GM19463 (cell line): ENCODE results near the gene FRMPD1.
"Not testable (repeated sequence)": the region's sequence is repeated elsewhere in the genome, so short reads cannot be mapped to it uniquely, and the experiment has no call there.

Source experiments
- ATAC-seq: cut with Tn5 transposase; IDR thresholded peaks from one replicate; pipeline ENCODE4 v1.9.1; 2021; ENCODE audit warnings: mild to moderate bottlenecking, moderate library complexity; ENCODE audit not compliant: unreplicated experiment

Gene FRMPD1

DNA sequence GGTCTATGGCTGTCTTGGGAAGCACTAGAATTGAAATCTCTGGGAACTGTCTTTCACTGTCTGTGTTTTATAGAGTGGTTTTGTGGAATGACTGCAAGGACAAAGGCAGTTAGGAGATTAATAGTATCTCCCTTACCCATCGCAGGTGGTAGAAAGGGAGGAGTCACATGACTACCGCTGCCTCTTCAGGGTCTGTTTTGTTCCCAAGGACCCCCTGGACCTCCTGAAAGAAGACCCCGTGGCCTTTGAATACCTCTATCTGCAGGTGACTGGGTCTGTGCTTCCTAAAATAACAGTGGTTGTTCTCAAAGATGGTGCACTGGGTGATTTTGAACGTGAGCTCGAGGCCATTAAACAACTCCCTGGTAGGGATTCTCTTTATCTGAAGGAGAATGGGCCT lies 80.1 kb downstream of the FRMPD1 start:
- no peak for ATAC-seq

DNA sequence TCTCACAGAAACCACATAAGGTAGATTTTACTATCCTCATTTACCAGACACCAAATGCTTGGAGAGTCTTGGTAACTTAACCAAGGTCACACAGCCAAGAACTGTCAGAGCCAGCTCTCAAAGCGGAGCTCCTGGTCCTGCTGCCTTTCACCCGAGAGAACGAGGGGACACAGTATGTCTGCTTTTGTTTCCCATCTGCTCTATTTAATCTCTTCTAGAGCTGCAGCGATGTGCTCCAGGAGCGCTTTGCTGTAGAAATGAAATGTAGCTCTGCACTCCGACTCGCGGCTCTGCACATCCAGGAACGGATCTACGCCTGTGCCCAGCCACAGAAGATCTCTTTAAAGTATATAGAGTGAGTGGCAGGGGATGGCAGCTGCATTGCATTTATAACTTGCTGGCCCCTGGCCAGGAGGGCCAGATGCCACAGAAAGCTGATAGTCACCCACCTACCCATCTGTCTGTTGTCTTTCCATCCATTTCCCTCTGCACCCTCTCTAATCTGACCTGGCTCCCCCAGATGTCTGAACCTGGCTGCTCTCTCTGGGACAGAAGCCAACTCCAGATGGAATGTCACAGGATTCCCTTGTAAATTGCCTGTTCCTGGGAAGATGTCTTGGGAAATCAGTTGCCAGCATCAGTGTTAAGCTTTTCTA lies 81.5 kb downstream of the FRMPD1 start:
- no peak for ATAC-seq

DNA sequence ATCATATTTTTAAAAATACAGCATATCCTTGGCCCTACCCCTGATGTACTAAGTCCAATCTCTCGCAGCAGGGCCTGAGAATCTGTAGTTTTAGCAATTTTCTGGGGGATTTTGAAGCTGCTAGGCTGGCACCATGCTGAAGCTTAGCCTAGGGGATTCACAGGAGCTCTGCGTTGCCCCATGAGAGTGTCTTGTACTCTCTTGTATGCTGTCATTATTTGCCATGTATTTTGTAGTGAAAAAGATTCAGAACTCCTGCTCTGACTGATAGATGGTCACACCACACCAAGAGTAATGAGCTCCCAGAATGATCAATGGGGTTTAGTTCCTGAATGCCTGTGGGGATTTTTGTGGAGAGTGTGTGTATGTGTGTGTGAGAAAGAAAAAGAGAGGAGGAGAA lies 82.2 kb downstream of the FRMPD1 start:
- ATAC-seq: no peak

DNA sequence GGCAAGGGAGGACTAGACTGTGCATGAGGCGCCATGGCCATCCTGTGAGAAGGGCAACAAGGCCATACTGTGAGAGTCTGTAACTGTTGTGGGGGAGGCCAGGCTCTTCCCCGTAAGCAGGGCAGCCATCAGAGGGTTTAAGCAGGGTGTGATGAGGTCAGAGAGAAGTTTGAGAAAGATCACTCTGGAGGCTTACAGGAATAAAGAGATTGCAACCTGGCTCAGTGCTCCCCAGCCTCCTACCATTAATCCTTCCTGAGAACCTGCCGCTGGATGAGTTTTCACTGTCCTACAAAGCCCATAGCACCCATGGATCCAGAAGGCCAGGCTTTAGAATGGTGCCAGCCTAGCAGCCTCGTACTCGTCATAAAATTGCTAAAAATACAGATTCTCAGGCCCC lies 88.5 kb downstream of the FRMPD1 start:
- ATAC-seq: no peak

DNA sequence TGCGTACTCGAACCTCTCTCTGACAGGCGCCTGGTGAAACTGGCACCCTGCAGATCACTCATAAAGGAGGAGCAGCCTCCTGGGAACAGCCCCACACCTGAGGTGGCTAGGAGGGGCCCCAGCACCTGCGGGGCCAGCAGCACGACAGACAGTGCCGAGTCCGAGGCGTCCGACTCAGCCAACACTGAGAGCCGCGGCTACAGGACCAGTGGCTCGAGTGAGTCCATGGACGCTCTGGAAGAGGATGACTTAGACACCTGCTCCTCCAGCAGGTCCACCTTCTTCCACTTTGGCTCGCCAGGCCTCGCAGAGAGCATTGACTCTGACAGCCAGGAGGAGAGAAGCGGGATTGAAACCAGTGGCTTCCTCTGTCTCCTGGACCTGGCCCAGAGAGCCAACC lies 89.4 kb downstream of the FRMPD1 start:
- no peak for ATAC-seq

DNA sequence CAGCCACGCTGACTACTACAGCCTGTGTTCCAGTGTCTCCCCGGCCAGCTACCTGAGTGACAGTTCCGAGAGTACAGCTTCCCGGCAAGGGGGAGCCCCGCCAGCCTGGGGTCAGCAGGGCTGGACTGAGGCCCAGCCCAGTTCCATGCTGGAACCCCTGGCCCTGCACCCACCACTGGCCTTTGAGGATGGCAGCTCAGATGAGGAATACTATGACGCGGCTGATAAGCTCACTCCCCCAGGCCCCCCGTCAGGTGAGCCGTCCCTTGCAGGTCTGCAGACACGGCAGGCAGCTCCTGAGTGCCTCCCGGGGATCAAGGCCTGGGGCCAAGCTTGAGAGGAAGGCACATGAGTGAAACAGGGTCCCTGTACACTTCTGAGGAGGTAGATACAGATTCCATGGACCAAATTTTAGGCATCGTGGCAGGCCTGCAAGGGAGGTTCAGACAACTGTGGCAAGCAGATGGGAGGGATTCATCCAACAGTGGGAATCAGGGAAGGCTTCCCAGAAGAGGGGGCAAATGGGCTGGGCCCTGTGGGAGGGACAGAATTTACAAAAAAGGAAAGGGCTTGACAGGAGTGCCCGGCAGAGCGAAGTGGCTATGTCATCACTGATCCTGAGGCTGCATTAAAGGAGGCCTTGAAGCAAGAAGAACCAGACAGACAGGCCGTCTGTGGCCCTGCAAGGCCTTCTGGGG lies 90.0 kb downstream of the FRMPD1 start:
- ATAC-seq: no peak

DNA sequence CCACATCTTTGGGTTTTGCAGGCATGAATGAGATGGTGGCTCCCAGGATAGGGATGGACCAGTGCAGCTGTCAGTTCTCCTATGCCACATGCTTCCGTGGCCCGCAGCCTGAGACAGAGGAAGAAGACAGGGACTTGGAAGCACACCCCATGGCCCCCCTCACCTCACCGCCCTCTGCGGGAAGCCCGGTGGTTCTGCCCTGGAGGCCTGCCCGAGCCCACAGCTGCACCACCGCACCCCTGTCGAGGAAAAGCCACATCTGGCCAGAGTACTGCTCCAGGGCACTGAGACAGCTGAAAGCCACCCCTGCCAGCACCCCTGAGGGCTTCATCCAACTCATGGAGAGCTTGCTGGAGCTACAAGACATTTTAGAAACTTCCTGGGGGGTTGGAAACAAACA lies 95.2 kb downstream of the FRMPD1 start:
- no peak for ATAC-seq

DNA sequence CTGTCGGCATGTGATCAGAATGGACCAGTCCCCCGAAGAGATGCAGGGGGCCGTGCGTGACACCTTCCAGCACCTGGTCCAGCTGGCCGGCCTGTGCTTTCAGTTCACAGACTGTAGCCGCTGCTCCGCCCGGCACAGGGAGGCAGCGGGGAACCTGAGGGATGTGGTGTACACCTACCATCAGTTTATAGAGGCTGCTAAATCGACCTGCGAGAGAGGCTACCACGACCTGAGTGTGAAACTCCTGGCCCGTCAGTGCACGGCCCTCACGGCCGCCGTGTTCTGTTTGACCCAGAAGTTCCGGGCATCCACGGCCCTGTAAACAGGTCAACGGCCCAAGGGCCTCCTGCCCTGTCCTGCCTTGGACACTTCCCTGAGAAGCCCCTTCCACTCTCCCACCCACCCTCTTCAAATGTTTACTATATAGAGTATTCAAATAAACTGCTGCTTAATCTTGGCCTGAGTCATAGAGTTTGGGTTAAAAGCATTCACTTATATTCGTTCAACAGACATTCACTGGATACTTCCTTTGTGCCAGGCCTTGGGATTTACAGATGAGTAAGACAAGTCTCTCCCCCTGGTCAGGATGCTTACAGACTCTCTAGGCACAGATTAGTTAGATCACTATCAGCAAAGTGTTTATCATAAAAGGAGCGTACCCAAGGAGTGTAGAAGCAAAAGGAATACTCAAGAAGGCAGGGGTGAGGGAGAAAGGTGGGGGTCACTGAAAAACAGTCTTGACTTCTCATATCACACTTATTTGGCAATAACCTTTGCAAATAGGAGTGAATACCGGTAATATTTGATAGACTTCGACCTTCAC lies 95.9 kb downstream of the FRMPD1 start:
- no peak for ATAC-seq

DNA sequence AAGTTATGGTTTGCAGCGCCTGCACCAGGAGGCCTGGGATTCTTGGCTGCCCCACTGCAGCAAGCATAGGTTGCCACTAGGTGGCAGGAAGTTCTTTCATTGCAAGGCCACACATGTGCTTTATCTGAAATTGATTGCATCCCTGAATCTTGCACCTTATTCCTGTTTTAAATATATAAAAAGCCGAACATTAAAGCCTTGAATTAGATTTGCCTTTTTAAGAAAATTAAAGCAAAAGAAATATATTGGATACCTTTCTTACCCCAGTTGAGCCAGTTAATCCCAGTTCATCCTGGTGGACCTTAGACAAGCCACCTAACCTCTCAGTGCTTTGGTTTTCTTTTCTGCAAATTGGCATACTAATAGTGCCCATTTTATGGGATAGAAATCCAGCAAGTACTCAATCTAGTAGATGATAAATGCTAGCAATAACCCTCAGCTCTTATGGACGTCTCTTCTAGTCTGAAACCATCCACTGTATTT lies 96.6 kb downstream of the FRMPD1 start:
- ATAC-seq: peak; percentile 77

DNA sequence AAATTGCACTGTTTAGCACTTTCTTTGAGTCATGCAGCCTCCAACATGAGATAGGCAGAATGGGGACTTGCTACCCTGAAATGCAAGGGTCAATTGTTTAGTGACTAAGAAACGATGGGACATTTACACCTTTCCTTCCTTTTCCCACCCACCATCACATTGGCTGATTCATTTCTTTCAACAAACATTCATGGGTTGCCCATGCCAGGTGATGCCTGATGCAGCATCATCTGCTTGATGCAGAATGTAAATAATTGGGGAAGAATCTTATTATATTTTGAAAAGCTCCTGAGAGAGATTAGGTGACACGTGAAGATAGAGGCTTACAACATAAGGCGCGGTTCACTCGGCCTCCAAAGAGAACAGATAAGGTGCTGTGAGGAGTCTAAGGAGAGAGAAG lies 98.4 kb downstream of the FRMPD1 start:
- ATAC-seq: no peak

DNA sequence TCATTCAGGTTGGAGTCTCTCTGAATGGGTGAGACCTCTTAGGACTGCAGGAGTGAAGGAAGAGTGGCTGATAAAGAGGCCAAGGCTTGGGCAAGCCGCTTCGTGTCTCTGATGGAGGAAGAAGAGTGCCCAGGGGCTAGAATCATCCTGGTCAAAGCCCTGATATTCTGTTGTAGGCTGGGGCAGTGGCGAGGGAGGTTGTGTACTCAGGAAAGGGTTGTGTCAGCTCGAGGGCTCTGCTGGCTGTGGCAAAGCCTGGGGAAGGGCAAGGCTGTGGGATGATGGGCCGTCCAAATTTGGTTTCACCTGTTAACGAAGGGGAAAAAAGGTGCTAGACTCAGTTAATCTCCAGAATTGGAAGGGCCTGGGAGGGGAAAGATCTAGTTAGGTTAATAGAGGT lies 100.4 kb downstream of the FRMPD1 start:
- ATAC-seq: no peak

DNA sequence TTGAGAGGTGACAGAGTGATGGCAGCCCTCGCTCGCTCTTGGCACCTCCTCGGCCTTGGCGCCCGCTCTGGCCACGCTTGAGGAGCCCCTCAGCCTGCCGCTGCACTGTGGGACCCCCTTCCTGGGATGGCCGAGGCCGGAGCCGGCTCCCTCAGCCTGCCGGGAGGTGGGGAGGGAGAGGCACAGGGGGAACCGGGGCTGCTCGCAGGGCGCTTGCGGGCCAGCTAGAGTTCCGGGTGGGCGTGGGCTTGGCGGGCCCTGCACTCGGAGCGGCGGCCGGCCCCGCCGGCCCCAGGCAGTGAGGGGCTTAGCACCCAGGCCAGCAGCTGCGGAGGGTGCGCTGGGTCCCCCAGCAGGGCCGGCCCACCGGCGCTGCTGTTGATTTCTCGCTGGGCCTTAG lies 101.0 kb downstream of the FRMPD1 start:
- ATAC-seq: not testable (repeated sequence)

DNA sequence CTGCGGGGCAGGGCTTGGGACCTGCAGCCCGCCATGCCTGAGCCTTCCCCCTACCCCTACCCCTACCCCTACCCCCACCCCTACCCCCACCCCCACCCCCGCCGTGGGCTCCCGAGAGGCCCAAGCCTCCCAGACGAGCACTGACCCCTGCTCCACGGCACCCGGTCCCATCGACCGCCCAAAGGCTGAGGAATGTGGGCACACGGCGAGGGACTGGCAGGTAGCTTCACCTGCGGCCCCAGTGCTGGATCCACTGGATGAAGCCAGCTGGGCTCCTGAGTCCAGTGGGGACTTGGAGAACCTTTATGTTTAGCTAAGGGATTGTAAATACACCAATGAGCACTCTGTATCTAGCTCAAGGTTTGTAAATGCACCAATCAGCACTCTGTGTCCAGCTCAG lies 101.4 kb downstream of the FRMPD1 start:
- ATAC-seq: not testable (repeated sequence)

DNA sequence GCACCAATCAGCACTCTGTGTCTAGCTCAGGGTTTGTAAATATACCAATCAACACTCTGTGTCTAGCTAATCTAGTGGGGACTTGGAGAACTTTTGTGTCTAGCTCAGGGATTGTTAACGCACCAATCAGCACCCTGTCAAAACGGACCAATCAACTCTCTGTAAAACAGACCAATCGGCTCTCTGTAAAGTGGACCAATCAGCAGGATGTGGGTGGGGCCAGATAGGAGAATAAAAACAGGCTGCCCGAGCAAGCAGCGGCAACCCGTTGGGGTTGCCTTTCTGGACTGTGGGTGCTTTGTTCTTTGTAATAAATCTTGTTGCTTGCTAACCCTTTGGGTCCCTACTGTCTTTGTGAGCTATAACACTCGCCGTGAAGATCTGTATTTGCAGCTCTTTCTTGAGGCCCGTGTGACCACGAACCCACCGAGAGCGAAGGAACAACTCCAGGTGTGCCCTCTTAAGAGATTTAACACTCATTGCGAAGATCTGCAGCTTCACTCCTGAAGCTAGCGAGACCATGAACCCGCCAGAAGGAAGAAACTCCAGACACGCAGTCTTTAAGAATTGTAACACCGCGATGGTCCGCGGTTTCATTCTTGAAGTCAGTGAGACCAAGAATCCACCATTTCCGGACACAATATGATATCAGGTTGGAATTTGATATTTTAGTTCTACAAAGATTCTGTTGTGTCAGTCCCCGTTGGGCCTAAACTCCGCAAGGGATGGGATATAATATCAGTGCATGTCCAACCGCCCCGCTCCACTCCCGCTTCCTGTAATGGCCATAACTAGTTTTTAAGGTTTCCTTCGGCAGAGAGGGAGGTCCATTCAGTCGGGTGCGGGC lies 102.1 kb downstream of the FRMPD1 start:
- ATAC-seq: no peak

DNA sequence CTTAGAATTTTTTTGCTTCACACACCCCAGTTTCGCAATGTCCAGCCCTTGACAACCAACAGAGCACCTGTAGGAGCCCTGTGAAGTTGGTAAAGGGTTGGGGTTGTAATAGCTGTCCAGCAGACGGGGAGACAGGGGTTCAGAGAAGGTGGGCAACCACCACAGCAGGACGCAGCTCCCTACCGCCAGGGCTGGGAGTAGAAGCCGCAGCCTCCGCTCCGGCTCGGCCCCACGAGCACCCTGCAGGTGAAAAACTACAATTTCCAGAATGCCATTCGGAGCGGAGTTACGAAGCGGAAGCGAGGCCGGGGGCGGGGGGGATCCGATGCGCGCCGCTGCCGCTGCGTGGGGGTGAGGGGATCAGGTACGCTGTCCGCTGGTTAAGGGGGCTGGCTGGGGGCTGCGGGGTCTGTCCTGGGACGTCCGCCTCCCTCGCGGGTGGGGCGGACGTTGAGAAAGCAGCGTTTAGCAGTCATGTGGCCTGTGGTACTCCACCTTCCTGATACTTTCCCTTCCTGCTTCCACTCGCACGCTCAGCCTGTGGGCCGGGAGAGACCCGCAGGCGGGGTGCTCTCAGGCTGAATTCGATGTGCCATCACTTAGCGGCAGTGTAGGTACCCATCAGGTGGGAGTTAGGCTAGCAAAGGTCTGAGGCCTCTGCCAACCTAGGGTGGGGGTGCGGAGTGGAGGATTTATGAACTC lies 102.9 kb downstream of the FRMPD1 start, which contains the start of gene TRMT10B:
TRMT10B (plus strand) TSS at position 317 of the 702 bp plus-strand sequence. CDS start 8,127 bp downstream, outside the sequence.
- peak; percentile 98 for ATAC-seq

DNA sequence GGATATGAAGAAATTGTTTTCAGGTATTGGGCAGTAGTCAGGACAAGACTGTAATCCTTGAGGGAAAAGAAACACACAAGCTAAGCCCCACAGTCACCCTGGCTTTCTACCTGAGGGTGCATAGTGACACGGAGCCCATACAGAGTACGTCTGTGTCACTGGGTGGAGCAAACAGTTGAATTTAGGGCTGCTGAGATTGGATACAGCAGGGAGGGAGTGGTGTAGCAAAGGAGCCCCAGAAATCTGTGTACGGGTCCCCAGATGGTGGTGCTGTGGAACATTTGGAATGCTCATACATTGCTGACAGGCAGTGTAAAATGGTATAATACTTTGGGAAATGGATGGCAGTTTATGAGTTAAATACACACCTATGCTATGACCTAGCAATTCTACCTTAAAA lies 108.0 kb downstream of the FRMPD1 start:
- ATAC-seq: no peak

DNA sequence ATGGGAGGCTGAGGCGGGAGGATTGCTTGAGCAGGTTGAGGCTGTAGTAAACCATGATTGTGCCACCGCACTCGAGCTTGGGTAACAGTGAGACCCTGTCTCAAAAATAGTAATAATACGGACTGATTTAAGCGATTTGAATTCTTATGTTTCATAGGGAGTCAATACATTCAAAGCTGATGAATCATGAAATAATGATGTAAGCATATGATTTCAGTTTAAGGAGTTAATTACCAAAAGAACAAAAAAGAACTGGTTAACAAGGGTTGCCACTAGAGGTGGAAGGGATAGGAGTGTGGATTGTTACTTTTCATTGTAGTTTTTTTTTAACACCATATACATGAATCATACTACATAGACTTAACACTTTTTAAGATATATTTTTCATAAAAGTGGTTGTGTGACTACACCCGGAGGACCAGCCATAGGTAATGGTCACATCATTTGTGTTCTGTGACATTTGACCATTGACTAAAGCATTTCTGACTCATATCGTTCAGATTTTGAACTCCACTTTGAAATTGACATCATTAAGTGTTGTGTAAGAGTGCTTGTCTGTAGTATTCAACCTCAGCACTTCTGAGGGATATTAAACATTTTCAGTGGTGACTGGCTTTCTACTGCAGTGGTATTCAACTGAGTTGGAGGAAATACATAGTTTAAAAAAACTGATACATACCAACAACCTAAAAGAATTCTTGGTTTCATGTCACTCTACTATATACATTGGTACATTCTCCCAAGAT lies 109.8 kb downstream of the FRMPD1 start:
- ATAC-seq: no peak

DNA sequence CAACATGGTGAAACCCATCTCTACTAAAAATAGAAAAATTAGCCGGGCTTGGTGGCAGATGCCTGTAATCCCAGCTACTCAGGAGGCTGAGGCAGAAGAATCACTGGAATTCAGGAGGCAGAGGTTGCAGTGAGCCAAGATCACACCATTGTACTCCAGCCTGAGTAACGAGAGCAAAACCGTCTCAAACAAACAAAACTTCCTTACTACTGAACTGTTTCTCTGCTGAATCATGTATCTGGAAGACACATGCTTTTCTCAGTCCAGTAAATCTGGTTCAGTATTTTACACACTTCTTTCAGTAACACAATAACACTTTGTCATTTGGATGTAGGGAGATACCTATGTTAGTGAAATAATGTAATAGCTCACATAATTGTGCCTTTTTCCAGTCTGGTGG lies 110.8 kb downstream of the FRMPD1 start:
- ATAC-seq: no peak

DNA sequence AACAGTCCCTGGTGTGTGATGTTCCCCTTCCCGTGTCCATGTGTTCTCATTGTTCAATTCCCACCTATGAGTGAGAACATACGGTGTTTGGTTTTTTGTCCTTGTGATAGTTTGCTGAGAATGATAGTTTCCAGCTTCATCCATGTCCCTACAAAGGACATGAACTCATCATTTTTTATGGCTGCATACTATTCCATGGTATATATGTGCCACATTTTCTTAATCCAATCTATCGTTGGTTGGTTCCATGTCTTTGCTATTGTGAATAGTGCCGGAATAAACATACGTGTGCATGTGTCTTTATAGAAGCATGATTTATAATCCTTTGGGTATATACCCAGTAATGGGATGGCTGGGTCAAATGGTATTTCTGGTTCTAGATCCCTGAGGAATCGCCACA lies 114.5 kb downstream of the FRMPD1 start:
- ATAC-seq: not testable (repeated sequence)
